Esophagus muscularis mucosa (tissue), 4 donors: Measurements from ENCODE around the gene PRR29. TPM values are rescaled to one million over a fixed set of nuclear protein-coding genes. Genes with fewer than 3 reads are reported as not detected.

Experiments used
- DNase-seq: peaks from one replicate; pipeline ENCODE4 v3.0.0-alpha.2; 2017; ENCODE audit errors: extremely low spot score
- H3K27ac ChIP-seq, 4 donors: fragments of 200-600 bp; sonication (generic); replicated peaks in 1 of 4; 1 replicate in 3 of 4; 2 replicates in 1 of 4; pipeline ENCODE4 v1.5.1; 2016 to 2019; ENCODE audit warnings: mild to moderate bottlenecking in 1 of 4
- H3K27me3 ChIP-seq, 4 donors: fragments of 200-600 bp; sonication (generic); one replicate each; pipeline versions ENCODE4 v1.5.1 to v1.6.0; 2016 to 2019
- H3K36me3 ChIP-seq, 4 donors: fragments of 200-600 bp; sonication (generic); one replicate each; pipeline ENCODE4 v1.5.1; 2016 to 2019
- H3K4me1 ChIP-seq, 4 donors: fragments of 200-600 bp; sonication (generic); one replicate each; pipeline ENCODE4 v1.5.1; 2016 to 2019
- H3K4me3 ChIP-seq, 4 donors: fragments of 200-600 bp; sonication (generic); 1 replicate in 2 of 4; 2 replicates in 2 of 4; pipeline ENCODE4 v1.5.1; 2016 to 2019; ENCODE audit warnings: mild to moderate bottlenecking in 4 of 4, moderate library complexity in 1 of 4
- H3K9me3 ChIP-seq, 4 donors: fragments of 200-600 bp; sonication (generic); 1 replicate in 3 of 4; 2 replicates in 1 of 4; pipeline ENCODE4 v1.5.1; 2016 to 2019
- CTCF ChIP-seq, 3 experiments: fragments of 200-600 bp in 2 of 3; fragments of 450-650 bp in 1 of 3; sonication (generic) in 2 of 3; IDR thresholded peaks; one replicate each; pipeline ENCODE4 v1.5.1; 2017 to 2019; ENCODE audit warnings: antibody characterized with exemption in 3 of 3, mild to moderate bottlenecking in 2 of 3, moderate library complexity in 1 of 3
- EP300 ChIP-seq: sonication (generic); formaldehyde crosslinking; IDR thresholded peaks from one replicate; pipeline ENCODE4 v1.6.1; 2017; ENCODE audit warnings: antibody characterized with exemption
- POLR2A ChIP-seq: fragments of 450-650 bp; IDR thresholded peaks from one replicate; pipeline ENCODE4 v1.6.1; 2017; ENCODE audit warnings: antibody characterized with exemption, moderate library complexity, mild to moderate bottlenecking, low read depth
- POLR2AphosphoS5 ChIP-seq, 2 donors: sonication (generic); formaldehyde crosslinking; IDR thresholded peaks; one replicate each; pipeline ENCODE4 v1.6.1; 2017; ENCODE audit warnings: antibody characterized with exemption in 2 of 2
- WGBS: methylation state at CpG from one replicate; pipeline ENCODE4 v1.1.5; 2018; 5-methylcytosine and 5-hydroxymethylcytosine counted together
- intact Hi-C: fragments of 100-400 bp; cut with DNase I; formaldehyde crosslinking; loops from one replicate; pipeline ENCODE4 v1.15.1; 2023
- total RNA-seq, 4 donors: library from RNA; depleted of rRNA; stranded (reverse); fragments of >200 nt; gene quantifications; one replicate each; pipeline versions ENCODE4 v1.1.0 to v1.2.1, GENCODE V29; 2016

Gene PRR29
- total RNA-seq, 4 donors from 2014 or later = 0.23 to 0.42 (median 0.39) TPM; not detected in 1

GRCh38 chr17:63960006-63960405 lies 38.1 kb upstream of the PRR29 start:
- intact Hi-C loops = no loop called here
- WGBS = 83% methylated on average over 5 of the region's 9 CpGs
- TF ChIP-seq CTCF (IDR thresholded peaks at IDR 0.05) (no peak), POLR2A (no peak), POLR2AphosphoS5 (IDR thresholded peaks at IDR 0.05) (no peak), EP300 (no peak)
- DNase-seq = no peak
- Histone ChIP-seq H3K4me3 (no peak overlapping the region), H3K27me3 (peaks cover 0 to 14% (median 0%) of the 10 kb centered on the region in 4 donors), H3K27ac (no peak overlapping the region), H3K36me3 (no peaks in the 10 kb centered on the region), H3K9me3 (no peaks in the 10 kb centered on the region), H3K4me1 (peaks cover 25 to 35% (median 28%) of the 10 kb centered on the region in 4 donors)

GRCh38 chr17:63960430-63960829 lies 37.7 kb upstream of the PRR29 start:
- no peaks in the 10 kb centered on the region for H3K36me3 ChIP-seq
- 71% methylated on average over 7 of the region's 7 CpGs for WGBS
- H3K9me3 ChIP-seq = no peaks in the 10 kb centered on the region
- no peak for TF ChIP-seq EP300
- no peak for TF ChIP-seq POLR2AphosphoS5 (IDR thresholded peaks at IDR 0.05)
- no peak for TF ChIP-seq CTCF (IDR thresholded peaks at IDR 0.05)
- TF ChIP-seq POLR2A = no peak
- intact Hi-C loops = no loop called here
- H3K27ac ChIP-seq = no peak overlapping the region
- peaks cover 25 to 35% (median 28%) of the 10 kb centered on the region in 4 donors for H3K4me1 ChIP-seq
- H3K4me3 ChIP-seq = no peak overlapping the region
- DNase-seq = no peak
- peaks cover 0 to 14% (median 0%) of the 10 kb centered on the region in 4 donors for H3K27me3 ChIP-seq

- no peak for TF ChIP-seq POLR2A
- no peak for TF ChIP-seq EP300
- TF ChIP-seq POLR2AphosphoS5 (IDR thresholded peaks at IDR 0.05) = no peak
- TF ChIP-seq CTCF (IDR thresholded peaks at IDR 0.05) = no peak
- peak overlapping the region; percentile 27 to 38 (median 30) for H3K4me3 ChIP-seq
Observed at GRCh38 chr17:63961355-63962212, 36.6 kb upstream of the PRR29 start.

GRCh38 chr17:63962298-63962744 lies 35.8 kb upstream of the PRR29 start:
- Histone ChIP-seq H3K9me3 (no peaks in the 10 kb centered on the region), H3K36me3 (no peaks in the 10 kb centered on the region), H3K4me3 (no peak overlapping the region), H3K27ac (peak overlapping the region in 3 of 4 donors; percentile 18 to 66 (median 41)), H3K4me1 (peaks cover 25 to 35% (median 28%) of the 10 kb centered on the region in 4 donors), H3K27me3 (peaks cover 0 to 14% (median 0%) of the 10 kb centered on the region in 4 donors)
- WGBS = 64% methylated on average over 10 of the region's 10 CpGs
- no peak for DNase-seq
- intact Hi-C loops = no loop called here
- no peak for TF ChIP-seq POLR2A
- TF ChIP-seq EP300 = no peak
- no peak for TF ChIP-seq CTCF (IDR thresholded peaks at IDR 0.05)
- TF ChIP-seq POLR2AphosphoS5 (IDR thresholded peaks at IDR 0.05) = no peak

More at GRCh38 chr17:63961355-63962212, 36.6 kb upstream of the PRR29 start:
- Histone ChIP-seq H3K4me1 (peaks cover 25 to 35% (median 28%) of the 10 kb centered on the region in 4 donors), H3K27me3 (peaks cover 0 to 14% (median 0%) of the 10 kb centered on the region in 4 donors), H3K36me3 (no peaks in the 10 kb centered on the region), H3K27ac (peak overlapping the region in 2 of 4 donors; percentile 41 to 66), H3K9me3 (no peaks in the 10 kb centered on the region)
- intact Hi-C loops = no loop called here
- WGBS = 30% methylated on average over 33 of the region's 37 CpGs
- no peak for DNase-seq
